Daoy (cell line): ENCODE results near the gene WBP1. TPM values are rescaled to one million over a fixed set of nuclear protein-coding genes. Genes with fewer than 3 reads are reported as not detected.
"Not testable (repeated sequence)": the region's sequence is repeated elsewhere in the genome, so short reads cannot be mapped to it uniquely, and the experiment has no call there.

Experiments
- DNase-seq: peaks from one replicate; pipeline ENCODE4 v3.0.0-alpha.2; 2015; ENCODE audit warnings: low read depth
- total RNA-seq: library from RNA; depleted of rRNA; stranded (reverse); fragments of >200 nt; shearing (Covaris generic); gene quantifications from 2 replicates; pipeline ENCODE4 v1.2.3, GENCODE V29; 2014

WBP1 gene
- total RNA-seq, 1 experiment from 2014 or later: 37.0 TPM

DNA sequence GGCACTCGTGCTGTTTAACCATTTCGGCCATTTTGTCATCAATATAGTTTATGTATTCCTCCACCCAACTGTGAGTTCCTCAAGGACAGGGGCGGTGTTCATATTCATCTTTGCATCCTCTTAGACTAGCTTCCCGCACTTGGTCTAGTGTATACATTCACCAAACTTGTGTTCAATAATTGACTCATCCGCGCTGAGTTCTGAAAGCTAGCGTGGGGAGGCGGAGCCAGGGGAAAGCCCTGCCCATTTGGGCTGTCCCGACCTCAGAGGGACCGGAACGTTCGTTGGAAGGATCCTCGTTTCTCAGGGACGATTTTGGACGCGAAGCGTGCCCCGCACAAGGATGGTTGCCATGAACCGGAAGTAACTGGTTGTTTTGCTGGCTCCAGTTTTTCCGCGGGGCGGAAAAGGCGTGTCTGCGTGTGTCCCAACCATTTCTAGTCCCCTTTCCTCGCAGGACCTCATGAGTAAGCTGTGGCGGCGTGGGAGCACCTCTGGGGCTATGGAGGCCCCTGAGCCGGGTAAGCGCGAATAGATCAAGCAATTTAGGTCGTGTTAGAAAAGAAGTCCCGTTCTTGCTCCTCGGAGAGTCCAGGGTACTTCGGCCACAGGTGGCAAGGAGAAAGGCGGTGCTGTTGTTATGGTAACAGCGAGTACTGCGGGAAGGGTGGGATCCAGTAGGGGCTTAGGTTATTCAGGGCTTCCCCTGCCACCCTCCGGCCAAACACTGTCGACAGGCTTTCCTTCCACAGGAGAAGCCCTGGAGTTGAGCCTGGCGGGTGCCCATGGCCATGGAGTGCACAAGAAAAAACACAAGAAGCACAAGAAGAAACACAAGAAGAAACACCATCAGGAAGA lies 3.4 kb upstream of the WBP1 start, which contains the start of gene INO80B:
Gene INO80B (plus strand): TSS at position 434 of the 858 bp plus-strand sequence. CDS start 30 bp downstream, at position 464.
- peak; percentile 96 for DNase-seq

DNA sequence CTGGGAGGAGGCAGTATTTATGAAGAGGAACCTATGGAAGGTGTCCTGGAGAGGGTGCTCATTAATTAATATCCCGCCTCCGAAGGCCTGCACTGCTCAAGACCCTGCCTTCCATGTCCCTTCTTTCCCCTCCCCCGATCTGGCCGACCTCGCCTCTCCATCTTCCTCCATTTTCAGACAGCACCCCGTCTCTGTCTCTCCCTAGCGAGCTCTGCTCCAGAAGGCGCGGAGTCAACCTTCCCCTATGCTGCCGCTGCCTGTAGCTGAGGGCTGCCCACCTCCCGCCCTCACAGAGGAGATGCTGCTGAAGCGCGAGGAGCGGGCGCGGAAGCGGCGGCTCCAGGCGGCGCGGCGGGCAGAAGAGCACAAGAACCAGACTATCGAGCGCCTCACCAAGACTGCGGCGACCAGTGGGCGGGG lies 1.1 kb upstream of the WBP1 start:
- DNase-seq: no peak

GRCh38 chr2:74457549-74458131 lies 598 bp upstream of the WBP1 start:
- DNase-seq: peak; percentile 73

DNA sequence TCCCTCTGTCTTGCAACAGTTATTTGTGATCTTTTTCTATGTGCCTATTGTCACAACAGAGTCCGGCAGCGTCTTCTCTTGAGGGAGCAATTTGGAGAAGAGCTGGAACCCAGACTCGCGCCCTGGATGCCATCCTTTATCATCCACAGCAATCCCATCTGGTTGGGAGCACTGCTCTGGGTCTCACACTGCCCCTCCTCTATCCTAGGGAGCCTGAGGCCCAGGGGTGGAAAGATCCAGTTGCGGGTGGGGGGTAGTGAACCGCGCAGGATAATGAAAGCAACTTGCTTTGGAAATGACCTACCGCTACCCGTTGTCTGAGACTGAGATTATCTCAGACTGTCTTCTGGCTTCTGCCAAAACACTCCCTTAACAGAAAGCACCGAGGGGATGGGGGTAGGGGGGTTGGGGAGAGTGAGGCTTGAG lies 713 bp downstream of the WBP1 start:
- DNase-seq: no peak

GRCh38 chr2:74459503-74460118 lies 1.4 kb downstream of the WBP1 start:
- not testable (repeated sequence) for DNase-seq

GRCh38 chr2:74460187-74460586 lies 1.9 kb downstream of the WBP1 start:
- not testable (repeated sequence) for DNase-seq

DNA sequence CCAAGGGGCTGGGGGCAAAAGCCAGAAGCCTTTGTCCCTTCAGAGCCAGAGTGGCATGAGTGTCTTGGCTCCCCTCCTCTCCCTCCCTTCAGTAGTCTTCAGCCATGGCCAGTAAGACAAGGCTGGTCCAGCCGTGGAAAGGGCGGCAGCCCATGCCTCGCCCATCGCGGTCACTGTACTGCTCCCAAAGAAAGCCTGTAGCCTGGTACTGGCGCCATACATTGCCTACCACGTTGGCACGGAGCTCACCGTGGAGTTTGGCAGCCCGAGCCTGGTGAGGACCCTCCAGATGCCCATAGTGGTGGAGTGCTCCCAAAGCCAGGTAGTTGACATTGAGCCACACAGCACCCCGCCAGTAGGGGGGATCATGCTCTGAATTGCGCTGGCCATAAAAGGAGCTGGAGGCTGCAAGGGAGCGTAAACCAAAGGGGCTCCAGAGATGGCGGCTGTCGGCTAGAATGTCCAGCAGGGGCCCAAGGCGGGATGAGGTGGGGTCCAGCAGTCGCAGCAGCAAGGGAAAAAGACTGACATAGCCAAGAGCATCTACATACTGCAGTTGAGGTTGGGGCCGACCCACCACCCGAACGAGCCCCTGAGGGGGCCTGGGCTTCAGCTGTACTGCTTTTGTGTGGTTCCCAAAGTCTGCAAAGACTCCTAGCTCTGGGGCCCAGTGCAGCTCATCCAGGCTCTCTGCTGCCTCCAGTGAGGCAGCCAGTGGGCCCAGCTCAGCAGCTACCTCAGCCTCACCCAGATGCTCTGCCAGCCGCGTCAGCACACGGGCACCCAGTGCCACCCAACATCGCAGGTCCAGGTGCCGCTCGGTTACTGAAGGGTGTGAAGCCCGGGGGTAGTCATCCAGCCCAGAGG lies 3.2 kb downstream of the WBP1 start:
- no peak for DNase-seq

DNA sequence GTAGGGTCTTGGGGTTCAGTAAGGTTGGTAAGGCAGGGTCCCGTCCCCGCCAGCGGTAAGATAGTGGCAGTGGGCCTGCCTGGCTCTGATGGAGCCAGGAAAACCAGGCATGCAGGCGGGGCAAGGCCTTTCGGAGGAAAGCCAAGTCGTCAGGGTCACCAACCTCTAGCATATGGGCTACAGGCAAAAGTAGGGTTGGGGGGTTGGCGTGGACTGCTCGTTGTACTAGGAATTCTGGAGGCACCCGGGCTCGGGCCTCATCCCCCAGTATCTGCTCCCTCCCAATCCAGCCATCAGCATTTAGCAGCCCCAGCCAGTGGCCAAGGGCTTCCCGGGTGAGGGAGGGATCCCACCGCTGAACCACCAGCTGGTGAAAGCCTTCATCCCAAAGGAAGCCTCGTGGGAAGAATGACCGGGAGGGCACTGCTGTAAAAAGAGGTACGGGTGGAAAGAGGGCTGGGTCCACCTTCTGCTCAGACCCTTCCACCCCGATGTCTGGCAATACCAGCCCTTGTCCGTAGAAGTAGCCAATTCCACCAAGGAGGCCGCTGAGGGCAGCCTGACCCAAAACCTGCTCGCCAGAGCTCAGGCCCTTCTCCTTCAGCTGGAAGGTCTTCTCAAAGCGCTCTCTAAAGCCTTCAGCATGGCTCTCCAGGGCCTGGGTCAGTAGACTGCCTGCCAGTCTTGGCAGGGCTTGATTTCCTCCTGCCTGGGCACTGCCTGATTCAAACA lies 4.0 kb downstream of the WBP1 start:
- DNase-seq: no peak

GRCh38 chr2:74462786-74463105 lies 4.5 kb downstream of the WBP1 start:
- no peak for DNase-seq

DNA sequence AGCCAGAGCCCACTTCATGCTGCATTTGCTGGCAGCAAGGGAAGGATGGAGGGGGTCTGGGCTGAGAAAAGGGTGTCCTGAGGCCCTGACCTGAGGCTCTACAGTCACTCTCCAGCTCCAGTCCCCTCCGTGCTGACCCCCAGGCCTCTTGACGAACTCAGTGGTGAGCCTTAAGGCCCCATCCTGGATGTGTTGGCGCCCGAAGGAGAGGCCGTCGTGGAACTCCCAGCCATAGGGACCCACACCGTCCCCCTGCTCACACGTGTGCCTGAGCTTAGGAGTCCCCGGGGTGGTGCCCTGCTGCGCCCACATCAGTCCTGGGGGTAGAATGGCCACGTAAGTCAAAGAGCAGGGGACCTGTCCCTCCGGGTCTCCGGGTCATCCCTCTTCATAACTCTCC lies 6.2 kb downstream of the WBP1 start:
- no peak for DNase-seq

DNA sequence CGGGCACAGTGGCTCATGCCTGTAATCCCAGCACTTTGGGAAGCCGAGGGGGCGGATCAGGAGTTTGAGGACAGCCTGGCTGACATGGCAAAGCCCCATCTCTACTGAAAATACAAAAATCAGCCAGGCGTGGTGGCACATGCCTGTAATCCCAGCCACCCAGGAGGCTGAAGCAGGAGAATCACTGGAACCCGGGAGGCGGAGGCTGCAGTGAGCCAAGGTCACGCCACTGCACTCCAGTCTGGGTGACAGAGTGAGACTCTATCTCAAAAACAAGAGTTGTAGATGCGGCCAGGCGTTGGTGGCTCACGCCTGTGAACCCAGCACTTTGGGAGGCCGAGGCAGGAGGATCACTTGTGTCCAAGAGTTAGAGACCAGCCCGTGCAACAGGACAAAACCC lies 12.5 kb downstream of the WBP1 start:
- DNase-seq: not testable (repeated sequence)

DNA sequence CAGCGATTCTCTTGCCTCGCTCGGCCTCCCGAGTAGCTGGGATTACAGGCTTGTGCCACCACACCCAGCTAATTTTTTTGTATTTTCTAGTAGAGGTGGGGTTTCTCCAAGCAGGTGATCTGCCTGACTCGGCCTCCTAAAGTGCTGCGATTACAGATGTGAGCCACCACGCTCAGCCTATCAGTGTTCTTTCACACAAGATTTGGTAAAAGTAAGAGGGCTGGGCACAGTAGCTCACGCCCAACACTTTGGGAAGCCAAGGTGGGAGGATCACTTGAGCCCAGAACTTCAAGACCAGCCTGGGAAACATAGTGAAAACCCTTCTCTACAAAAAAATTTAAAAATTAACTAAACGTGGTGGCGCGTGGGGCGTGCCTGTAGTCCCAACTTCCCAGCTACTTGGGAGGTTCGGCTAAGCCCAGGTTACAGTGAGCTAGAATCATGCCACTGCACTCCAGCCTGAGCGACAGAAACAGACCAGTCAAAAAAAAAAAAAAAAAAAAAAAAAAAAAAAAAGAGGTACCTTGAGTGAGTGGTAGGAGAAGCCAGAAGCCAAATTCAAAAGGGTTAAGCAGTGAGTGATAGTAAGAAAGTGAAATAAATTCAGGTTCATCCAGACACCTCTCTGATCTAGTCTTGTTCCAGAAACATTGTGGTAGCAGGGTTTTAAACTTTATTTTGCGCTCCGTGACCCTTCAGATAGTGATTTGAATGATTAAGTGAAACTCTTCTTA lies 13.3 kb downstream of the WBP1 start:
- DNase-seq: no peak

- peak; percentile 97 for DNase-seq
These were observed 14.1 kb downstream of the WBP1 start, which contains the start of gene MRPL53 for GRCh38 chr2:74472086-74472944. Gene MRPL53 (minus strand): TSS chr2:74472680. CDS start chr2:74472660, 20 bp downstream.

GRCh38 chr2:74472945-74473258 lies 14.7 kb downstream of the WBP1 start:
- DNase-seq: no peak

DNA sequence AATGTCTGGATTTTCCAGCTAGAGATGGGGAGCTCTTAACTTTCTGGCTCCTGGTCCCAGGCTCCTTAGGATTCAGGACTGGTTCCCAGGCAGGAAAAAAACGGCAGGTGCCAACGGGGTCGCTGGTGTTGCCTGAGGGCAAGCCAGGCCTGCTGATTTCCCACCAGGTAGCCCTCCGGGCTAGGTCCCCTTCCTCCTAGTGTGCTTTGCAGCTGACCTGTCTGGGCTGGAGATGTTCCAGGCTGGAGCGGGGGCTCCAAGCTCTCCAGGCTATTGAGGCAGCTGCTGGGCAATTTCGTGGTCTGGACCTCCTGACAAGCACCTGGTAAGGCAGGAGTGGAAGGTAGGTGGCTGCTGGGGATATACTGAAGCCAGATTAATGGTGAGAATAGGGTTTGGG lies 16.2 kb downstream of the WBP1 start:
- no peak for DNase-seq

DNA sequence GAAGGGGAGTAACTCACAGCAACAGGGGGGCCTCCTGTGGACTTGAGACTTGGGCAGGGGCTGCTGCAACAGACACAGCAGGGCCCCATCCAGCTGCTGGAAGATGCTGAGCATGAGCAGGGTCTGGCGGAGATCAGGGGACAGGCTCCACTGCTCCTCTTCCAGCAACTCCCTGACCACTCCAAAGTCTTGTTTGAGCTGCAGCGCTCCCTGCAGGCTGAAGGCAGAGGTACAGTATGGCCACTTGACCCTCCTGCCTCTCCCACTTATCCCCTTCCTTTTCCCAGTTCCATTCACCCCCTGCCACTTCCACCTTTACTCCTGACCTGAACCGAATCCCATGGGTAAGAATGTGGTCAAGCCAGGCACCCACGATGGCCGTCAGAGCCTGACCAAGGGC lies 16.7 kb downstream of the WBP1 start:
- DNase-seq: no peak

DNA sequence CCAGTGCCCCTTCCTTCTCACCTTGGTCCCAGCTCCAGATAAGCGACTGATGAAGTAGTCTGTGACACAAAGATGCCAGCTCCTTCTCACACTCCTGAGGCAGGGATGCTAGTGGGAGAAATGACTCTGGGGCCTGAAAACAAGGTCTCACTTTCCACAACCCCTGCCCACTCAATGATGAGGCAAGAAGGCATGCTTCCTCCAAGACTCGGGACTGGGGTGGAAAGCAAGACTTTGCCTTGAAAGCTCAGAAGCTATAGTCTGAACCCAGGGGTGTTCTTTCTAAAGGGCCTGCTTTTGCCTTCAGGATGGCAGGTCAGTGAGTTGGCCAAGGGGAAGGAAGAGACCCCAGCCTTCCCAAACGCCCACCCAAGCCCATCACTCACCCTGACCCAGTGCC lies 23.2 kb downstream of the WBP1 start:
- no peak for DNase-seq

- DNase-seq: no peak
These were observed 23.9 kb downstream of the WBP1 start for GRCh38 chr2:74481961-74482800.
